ENCODE data around the gene ARF1.
A peak's percentile ranks its signal among the peaks of the same experiment; 100 is the strongest.

ARF1 gene

GRCh38 chr1:228099331-228099732 is 16.8 kb downstream of the ARF1 start:
- TF ChIP-seq, protein P1, sequence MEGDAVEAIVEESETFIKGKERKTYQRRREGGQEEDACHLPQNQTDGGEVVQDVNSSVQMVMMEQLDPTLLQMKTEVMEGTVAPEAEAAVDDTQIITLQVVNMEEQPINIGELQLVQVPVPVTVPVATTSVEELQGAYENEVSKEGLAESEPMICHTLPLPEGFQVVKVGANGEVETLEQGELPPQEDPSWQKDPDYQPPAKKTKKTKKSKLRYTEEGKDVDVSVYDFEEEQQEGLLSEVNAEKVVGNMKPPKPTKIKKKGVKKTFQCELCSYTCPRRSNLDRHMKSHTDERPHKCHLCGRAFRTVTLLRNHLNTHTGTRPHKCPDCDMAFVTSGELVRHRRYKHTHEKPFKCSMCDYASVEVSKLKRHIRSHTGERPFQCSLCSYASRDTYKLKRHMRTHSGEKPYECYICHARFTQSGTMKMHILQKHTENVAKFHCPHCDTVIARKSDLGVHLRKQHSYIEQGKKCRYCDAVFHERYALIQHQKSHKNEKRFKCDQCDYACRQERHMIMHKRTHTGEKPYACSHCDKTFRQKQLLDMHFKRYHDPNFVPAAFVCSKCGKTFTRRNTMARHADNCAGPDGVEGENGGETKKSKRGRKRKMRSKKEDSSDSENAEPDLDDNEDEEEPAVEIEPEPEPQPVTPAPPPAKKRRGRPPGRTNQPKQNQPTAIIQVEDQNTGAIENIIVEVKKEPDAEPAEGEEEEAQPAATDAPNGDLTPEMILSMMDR (IDR thresholded peaks at IDR 0.05; ENCODE audit: low read length, missing control alignments), result no peak
- DNase-seq (ENCODE audit: low read depth), result no peak
- no peak overlapping the region for H3K4me3 ChIP-seq (replicated peaks; ENCODE audit: low read depth, low read length)

DNA sequence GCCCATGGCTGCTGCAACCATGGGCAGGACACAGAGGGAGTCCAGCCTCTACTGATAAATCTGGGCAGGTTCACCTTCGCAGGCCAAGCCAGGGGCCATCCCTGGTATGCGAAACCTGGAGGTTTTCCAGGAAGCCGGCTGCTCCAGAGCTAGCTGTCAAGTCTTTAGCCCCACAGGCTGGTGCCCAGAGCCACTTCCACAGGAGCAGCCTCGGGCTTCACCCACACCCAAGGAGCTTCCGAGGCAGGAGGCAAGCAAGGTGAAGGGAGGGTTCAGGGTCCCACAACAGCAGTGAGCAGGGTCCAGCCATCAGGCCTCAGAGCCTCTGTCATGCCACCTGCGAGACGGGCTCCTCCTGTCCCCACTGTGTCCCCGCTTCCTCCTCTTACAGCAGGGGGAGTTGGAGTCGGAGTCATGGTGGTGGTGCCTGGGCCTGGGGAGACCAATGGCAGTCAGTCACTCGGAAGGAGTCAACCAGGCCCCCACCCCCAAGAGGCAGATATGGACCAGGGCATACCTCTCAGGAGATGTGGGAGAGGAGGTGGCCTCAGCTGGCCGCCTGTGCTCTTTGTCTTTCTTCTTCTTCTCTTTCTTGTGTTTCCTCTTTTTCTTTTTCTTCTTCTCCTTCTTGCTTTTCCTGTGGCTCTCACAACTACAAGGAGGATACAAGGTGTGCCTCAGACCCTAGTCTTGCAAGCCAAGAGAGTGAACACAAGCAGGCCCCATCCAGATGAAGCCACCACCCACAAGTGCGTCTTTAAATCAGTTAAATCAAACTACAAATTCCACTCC is 18.5 kb downstream of the ARF1 start:
- no peak overlapping the region for H3K4me3 ChIP-seq (replicated peaks; ENCODE audit: low read depth, low read length)
- TF ChIP-seq, protein P1 (IDR thresholded peaks at IDR 0.05; ENCODE audit: low read length, missing control alignments), result no peak
- no peak for DNase-seq (ENCODE audit: low read depth)

DNA sequence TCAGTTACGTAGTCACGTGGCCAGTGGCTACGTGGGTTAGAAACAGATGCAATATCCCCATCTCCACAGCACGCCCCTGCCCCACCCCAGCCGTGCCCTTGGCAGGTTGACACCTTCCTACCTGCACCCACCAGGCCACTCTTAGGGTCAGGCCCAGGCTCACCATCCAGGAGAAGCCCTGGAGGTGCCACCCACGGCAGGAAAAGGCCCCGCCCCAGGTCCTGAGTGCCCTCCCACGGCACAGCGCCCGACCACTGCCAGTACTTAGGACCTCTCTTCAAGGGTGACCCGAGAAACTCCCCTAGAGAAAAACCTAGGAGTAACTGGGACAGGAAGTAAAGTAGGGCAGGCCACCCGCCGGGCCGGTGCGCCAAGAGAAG is 19.1 kb downstream of the ARF1 start:
- TF ChIP-seq, protein P1 (IDR thresholded peaks at IDR 0.05; ENCODE audit: low read length, missing control alignments), result no peak
- DNase-seq (ENCODE audit: low read depth), result no peak
- peak overlapping the region; percentile 87 for H3K4me3 ChIP-seq (replicated peaks; ENCODE audit: low read depth, low read length)

- peak overlapping the region; percentile 87 for H3K4me3 ChIP-seq (replicated peaks; ENCODE audit: low read depth, low read length)
- TF ChIP-seq, protein P1 (IDR thresholded peaks at IDR 0.05; ENCODE audit: low read length, missing control alignments), result peak; percentile 6
- peak; percentile 26 for DNase-seq (ENCODE audit: low read depth)
These were observed 19.7 kb downstream of the ARF1 start for GRCh38 chr1:228101994-228102790.

- H3K4me3 ChIP-seq (replicated peaks; ENCODE audit: low read depth, low read length), result peak within 1 kb of the TSS; percentile 87
- DNase-seq (ENCODE audit: low read depth), result peak; percentile 91
- TF ChIP-seq, protein P1 (IDR thresholded peaks at IDR 0.05; ENCODE audit: low read length, missing control alignments), result no peak
These were observed 20.5 kb downstream of the ARF1 start, which contains the start of gene C1orf35 for GRCh38 chr1:228102791-228103620. Gene C1orf35, minus strand, starts transcription at chr1:228103325. Its CDS starts 98 bp downstream, at chr1:228103227.

GRCh38 chr1:228104526-228105269 is 22.2 kb downstream of the ARF1 start:
- TF ChIP-seq, protein P1 (IDR thresholded peaks at IDR 0.05; ENCODE audit: low read length, missing control alignments), result no peak
- H3K4me3 ChIP-seq (replicated peaks; ENCODE audit: low read depth, low read length), result no peak overlapping the region
- no peak for DNase-seq (ENCODE audit: low read depth)

Measured in fibroblast of pulmonary artery (primary cell).